HEK293 (cell line): ENCODE data around the gene FAM168A.

Experiments used
- CTCF ChIA-PET: fragments of 350-600 bp; formaldehyde crosslinking; extraction: SDS; loops from one replicate; lab custom pipeline; 2021; ENCODE audit warnings: antibody characterized with exemption; lab: Yijun Ruan, JAX
- POLR2A ChIA-PET: fragments of 300-600 bp; formaldehyde crosslinking; extraction: SDS; loops from one replicate; lab custom pipeline; 2020; ENCODE audit warnings: antibody characterized with exemption, inconsistent platforms; lab: Yijun Ruan, JAX
- H3K27ac ChIP-seq: fragments of 200-500 bp; sonication (Bioruptor generic); 2 replicates; pipeline ENCODE4 v1.5.1; 2014; ENCODE audit warnings: low read depth, low read length, control low read depth, inconsistent platforms; ENCODE audit errors: extremely low read depth
- H3K36me3 ChIP-seq, 2 experiments: fragments of 200-500 bp in 1 of 2; sonication (Bioruptor generic) in 1 of 2; 1 replicate in 1 of 2; 2 replicates in 1 of 2; pipeline ENCODE4 v1.5.1; 2014 to 2017; ENCODE audit warnings: inconsistent platforms in 2 of 2, low read length in 2 of 2; ENCODE audit not compliant: control insufficient read depth in 2 of 2, insufficient read depth in 1 of 2
- H3K4me1 ChIP-seq: fragments of 200-500 bp; sonication (Bioruptor generic); 2 replicates; pipeline ENCODE4 v1.5.1; 2014; ENCODE audit warnings: mild to moderate bottlenecking, low read length, inconsistent platforms; ENCODE audit not compliant: control insufficient read depth, insufficient read depth
- H3K4me3 ChIP-seq: 2 replicates; pipeline ENCODE4 v1.5.1; 2011; ENCODE audit warnings: low read depth, mild to moderate bottlenecking, control low read depth, low read length, moderate library complexity
- H3K9me3 ChIP-seq: fragments of 200-500 bp; sonication (Bioruptor generic); 2 replicates; pipeline ENCODE4 v1.5.1; 2014; ENCODE audit warnings: low read depth, low read length, inconsistent platforms; ENCODE audit not compliant: control insufficient read depth, insufficient read depth
- ATF2 ChIP-seq: fragments of 450-650 bp; formaldehyde crosslinking; IDR thresholded peaks from 2 replicates; pipeline ENCODE4 v1.5.1; 2016; ENCODE audit warnings: missing biosample characterization, missing genetic modification characterization, low read depth
- BCL11B ChIP-seq: fragments of 450-650 bp; formaldehyde crosslinking; IDR thresholded peaks from 2 replicates; pipeline ENCODE4 v1.5.1; 2016; ENCODE audit warnings: low read depth, missing biosample characterization, missing genetic modification characterization
- FEZF1 ChIP-seq: fragments of 450-650 bp; formaldehyde crosslinking; IDR thresholded peaks from 2 replicates; pipeline ENCODE4 v1.5.1; 2016; ENCODE audit warnings: missing biosample characterization, missing genetic modification characterization
- GLI2 ChIP-seq: fragments of 450-650 bp; formaldehyde crosslinking; IDR thresholded peaks from 2 replicates; pipeline ENCODE4; 2017; ENCODE audit warnings: missing biosample characterization, missing genetic modification characterization, low read depth, borderline replicate concordance
- HOXD13 ChIP-seq: sonication (generic); formaldehyde crosslinking; IDR thresholded peaks from 2 replicates; pipeline ENCODE4 v1.8.0; 2022; ENCODE audit warnings: missing genetic modification reagents, borderline replicate concordance
- IKZF3 ChIP-seq: fragments of 450-650 bp; IDR thresholded peaks from 2 replicates; pipeline ENCODE4 v1.5.0; 2018; ENCODE audit warnings: missing biosample characterization, mild to moderate bottlenecking, missing genetic modification characterization, moderate library complexity
- INSM2 ChIP-seq: fragments of 450-650 bp; formaldehyde crosslinking; IDR thresholded peaks from 2 replicates; pipeline ENCODE4 v1.5.1; 2016; ENCODE audit warnings: missing biosample characterization, missing genetic modification characterization
- OSR2 ChIP-seq: fragments of 450-650 bp; formaldehyde crosslinking; IDR thresholded peaks from 2 replicates; pipeline ENCODE4 v1.5.1; 2016; ENCODE audit warnings: missing biosample characterization, missing genetic modification characterization
- SALL2 ChIP-seq: fragments of 450-650 bp; formaldehyde crosslinking; IDR thresholded peaks from 2 replicates; pipeline ENCODE4 v1.5.0; 2017; ENCODE audit warnings: missing biosample characterization, mild to moderate bottlenecking, missing genetic modification characterization, borderline replicate concordance
- SP7 ChIP-seq: fragments of 450-650 bp; formaldehyde crosslinking; IDR thresholded peaks from 2 replicates; pipeline ENCODE4 v1.5.1; 2016; ENCODE audit warnings: missing biosample characterization, missing genetic modification characterization
- TSHZ1 ChIP-seq: fragments of 450-650 bp; formaldehyde crosslinking; IDR thresholded peaks from 2 replicates; pipeline ENCODE4 v1.5.1; 2016; ENCODE audit warnings: missing biosample characterization, missing genetic modification characterization, borderline replicate concordance
- WT1 ChIP-seq: fragments of 450-650 bp; formaldehyde crosslinking; IDR thresholded peaks from 2 replicates; pipeline ENCODE4 v1.5.1; 2016; ENCODE audit warnings: missing biosample characterization, missing genetic modification characterization
- YY2 ChIP-seq: fragments of 450-650 bp; formaldehyde crosslinking; IDR thresholded peaks from 2 replicates; pipeline ENCODE4 v1.5.1; 2016; ENCODE audit warnings: missing biosample characterization, missing genetic modification characterization
- ZNF132 ChIP-seq: fragments of 450-650 bp; formaldehyde crosslinking; IDR thresholded peaks from 2 replicates; pipeline ENCODE4 v1.5.1; 2017; ENCODE audit warnings: missing biosample characterization, missing genetic modification characterization, borderline replicate concordance
- ZNF248 ChIP-seq: fragments of 450-650 bp; formaldehyde crosslinking; IDR thresholded peaks from 2 replicates; pipeline ENCODE4 v1.5.1; 2017; ENCODE audit warnings: missing biosample characterization, missing genetic modification characterization
- ZNF596 ChIP-seq: fragments of 450-650 bp; IDR thresholded peaks from 2 replicates; pipeline ENCODE4 v1.5.0; 2018; ENCODE audit warnings: missing biosample characterization, mild to moderate bottlenecking, missing genetic modification characterization, moderate library complexity
- ZNF660 ChIP-seq: fragments of 450-650 bp; IDR thresholded peaks from 2 replicates; pipeline ENCODE4 v1.5.1; 2018; ENCODE audit warnings: missing biosample characterization, mild to moderate bottlenecking, missing genetic modification characterization
- ZNF843 ChIP-seq: fragments of 450-650 bp; formaldehyde crosslinking; IDR thresholded peaks from 2 replicates; pipeline ENCODE4 v1.5.1; 2016; ENCODE audit warnings: missing biosample characterization, missing genetic modification characterization
- ZXDB ChIP-seq: fragments of 450-650 bp; formaldehyde crosslinking; IDR thresholded peaks from 2 replicates; pipeline ENCODE4 v1.5.1; 2016; ENCODE audit warnings: missing biosample characterization, missing genetic modification characterization
- TF ChIP-seq, protein P1 (sequence below): fragments of 450-650 bp; formaldehyde crosslinking; IDR thresholded peaks from 2 replicates; pipeline ENCODE4 v1.5.1; 2017; ENCODE audit warnings: missing biosample characterization, missing genetic modification characterization
- TF ChIP-seq, protein P2 (sequence below): fragments of 450-650 bp; formaldehyde crosslinking; optimal IDR thresholded peaks from 2 replicates; pipeline ENCODE3; 2016; ENCODE audit warnings: missing biosample characterization, mild to moderate bottlenecking, missing genetic modification characterization
- TF ChIP-seq, protein P3 (sequence below): fragments of 450-650 bp; formaldehyde crosslinking; IDR thresholded peaks from 2 replicates; pipeline ENCODE4 v1.5.1; 2017; ENCODE audit warnings: missing biosample characterization, missing genetic modification characterization

The FAM168A gene

DNA sequence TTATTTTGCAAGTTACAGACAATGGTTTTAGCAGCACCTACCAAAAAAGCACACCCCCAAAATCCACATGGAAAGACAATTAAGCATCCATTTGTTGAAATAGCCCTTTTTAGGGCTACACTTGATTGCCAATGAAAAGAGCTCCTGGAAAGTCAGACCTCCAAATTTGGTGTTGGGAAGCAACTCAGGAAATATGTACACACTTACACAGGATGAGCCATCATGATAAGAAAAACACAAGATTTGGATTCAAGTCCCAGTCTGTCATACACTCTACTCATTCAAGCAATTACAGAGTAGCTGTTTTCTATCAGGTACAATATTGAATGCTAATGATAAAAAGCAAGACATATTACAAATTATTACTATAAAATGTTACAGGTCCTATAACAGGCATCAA is 31.5 kb downstream of the FAM168A start (continued):
- TF ChIP-seq ZNF596 (no peak), ZNF248 (no peak)

- Histone ChIP-seq H3K27ac (no peak overlapping the region), H3K4me1 (peaks cover 23% of the 10 kb centered on the region), H3K9me3 (no peaks in the 10 kb centered on the region), H3K36me3 (no peaks in the 10 kb centered on the region), H3K4me3 (no peak overlapping the region)
- CTCF ChIA-PET = interaction anchor here (0.6 to 1.5 kb wide), 5 partner anchors 10 to 823 kb away, joined by 3 to 5 read pairs (median 3); no protein-coding TSS in a partner anchor
- POLR2A ChIA-PET = interaction anchor here (1.4 to 2.1 kb wide), 2 partner anchors 33 to 59 kb away, joined by 3 to 7 read pairs; partner anchors contain the start of gene FAM168A
- TF ChIP-seq HOXD13 = no peak
- TF ChIP-seq, protein P1, sequence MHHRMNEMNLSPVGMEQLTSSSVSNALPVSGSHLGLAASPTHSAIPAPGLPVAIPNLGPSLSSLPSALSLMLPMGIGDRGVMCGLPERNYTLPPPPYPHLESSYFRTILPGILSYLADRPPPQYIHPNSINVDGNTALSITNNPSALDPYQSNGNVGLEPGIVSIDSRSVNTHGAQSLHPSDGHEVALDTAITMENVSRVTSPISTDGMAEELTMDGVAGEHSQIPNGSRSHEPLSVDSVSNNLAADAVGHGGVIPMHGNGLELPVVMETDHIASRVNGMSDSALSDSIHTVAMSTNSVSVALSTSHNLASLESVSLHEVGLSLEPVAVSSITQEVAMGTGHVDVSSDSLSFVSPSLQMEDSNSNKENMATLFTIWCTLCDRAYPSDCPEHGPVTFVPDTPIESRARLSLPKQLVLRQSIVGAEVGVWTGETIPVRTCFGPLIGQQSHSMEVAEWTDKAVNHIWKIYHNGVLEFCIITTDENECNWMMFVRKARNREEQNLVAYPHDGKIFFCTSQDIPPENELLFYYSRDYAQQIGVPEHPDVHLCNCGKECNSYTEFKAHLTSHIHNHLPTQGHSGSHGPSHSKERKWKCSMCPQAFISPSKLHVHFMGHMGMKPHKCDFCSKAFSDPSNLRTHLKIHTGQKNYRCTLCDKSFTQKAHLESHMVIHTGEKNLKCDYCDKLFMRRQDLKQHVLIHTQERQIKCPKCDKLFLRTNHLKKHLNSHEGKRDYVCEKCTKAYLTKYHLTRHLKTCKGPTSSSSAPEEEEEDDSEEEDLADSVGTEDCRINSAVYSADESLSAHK (tag by site-specific recombination) = peak; percentile 20; the same call in 1 of the 2 replicates
- TF ChIP-seq YY2 (tag by site-specific recombination) = no peak
- TF ChIP-seq ZXDB (tag by site-specific recombination) = 0 out of 2 replicates have a peak, but pooled peaks have one; percentile 28
- no peak for TF ChIP-seq SALL2 (tag by site-specific recombination)
- peak; percentile 38; the same call in 1 of the 2 replicates for TF ChIP-seq TSHZ1 (tag by site-specific recombination)
- TF ChIP-seq ZNF660 (tag by site-specific recombination) = no peak
- TF ChIP-seq ATF2 (tag by site-specific recombination) = no peak
- TF ChIP-seq INSM2 (tag by site-specific recombination) = peak; percentile 18; the same call in 1 of the 2 replicates
- TF ChIP-seq, protein P2, sequence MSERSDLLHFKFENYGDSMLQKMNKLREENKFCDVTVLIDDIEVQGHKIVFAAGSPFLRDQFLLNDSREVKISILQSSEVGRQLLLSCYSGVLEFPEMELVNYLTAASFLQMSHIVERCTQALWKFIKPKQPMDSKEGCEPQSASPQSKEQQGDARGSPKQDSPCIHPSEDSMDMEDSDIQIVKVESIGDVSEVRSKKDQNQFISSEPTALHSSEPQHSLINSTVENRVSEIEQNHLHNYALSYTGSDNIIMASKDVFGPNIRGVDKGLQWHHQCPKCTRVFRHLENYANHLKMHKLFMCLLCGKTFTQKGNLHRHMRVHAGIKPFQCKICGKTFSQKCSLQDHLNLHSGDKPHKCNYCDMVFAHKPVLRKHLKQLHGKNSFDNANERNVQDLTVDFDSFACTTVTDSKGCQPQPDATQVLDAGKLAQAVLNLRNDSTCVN (tag by site-specific recombination) = no peak
- peak; percentile 96 for TF ChIP-seq SP7
- TF ChIP-seq ZNF843 (tag by site-specific recombination) = peak; percentile 40; the same call in 1 of the 2 replicates
- TF ChIP-seq OSR2 (tag by site-specific recombination) = peak; percentile 89
- 0 out of 2 replicates have a peak, but pooled peaks have one; percentile 3 for TF ChIP-seq GLI2 (tag by site-specific recombination)
- TF ChIP-seq WT1 (tag by site-specific recombination) = peak; percentile 59
- peak; percentile 56; the same call in 1 of the 2 replicates for TF ChIP-seq BCL11B (tag by site-specific recombination)
- no peak for TF ChIP-seq ZNF132 (tag by site-specific recombination)
- TF ChIP-seq, protein P3, sequence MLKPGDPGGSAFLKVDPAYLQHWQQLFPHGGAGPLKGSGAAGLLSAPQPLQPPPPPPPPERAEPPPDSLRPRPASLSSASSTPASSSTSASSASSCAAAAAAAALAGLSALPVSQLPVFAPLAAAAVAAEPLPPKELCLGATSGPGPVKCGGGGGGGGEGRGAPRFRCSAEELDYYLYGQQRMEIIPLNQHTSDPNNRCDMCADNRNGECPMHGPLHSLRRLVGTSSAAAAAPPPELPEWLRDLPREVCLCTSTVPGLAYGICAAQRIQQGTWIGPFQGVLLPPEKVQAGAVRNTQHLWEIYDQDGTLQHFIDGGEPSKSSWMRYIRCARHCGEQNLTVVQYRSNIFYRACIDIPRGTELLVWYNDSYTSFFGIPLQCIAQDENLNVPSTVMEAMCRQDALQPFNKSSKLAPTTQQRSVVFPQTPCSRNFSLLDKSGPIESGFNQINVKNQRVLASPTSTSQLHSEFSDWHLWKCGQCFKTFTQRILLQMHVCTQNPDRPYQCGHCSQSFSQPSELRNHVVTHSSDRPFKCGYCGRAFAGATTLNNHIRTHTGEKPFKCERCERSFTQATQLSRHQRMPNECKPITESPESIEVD = peak; percentile 82
- TF ChIP-seq IKZF3 (tag by site-specific recombination) = peak; percentile 43; the same call in 1 of the 2 replicates
- peak; percentile 64 for TF ChIP-seq FEZF1 (tag by site-specific recombination)
Measured at GRCh38 chr11:73565804-73566203, 32.1 kb downstream of the FAM168A start.
